ENCODE data around the gene DLG2.

DLG2 gene

DNA sequence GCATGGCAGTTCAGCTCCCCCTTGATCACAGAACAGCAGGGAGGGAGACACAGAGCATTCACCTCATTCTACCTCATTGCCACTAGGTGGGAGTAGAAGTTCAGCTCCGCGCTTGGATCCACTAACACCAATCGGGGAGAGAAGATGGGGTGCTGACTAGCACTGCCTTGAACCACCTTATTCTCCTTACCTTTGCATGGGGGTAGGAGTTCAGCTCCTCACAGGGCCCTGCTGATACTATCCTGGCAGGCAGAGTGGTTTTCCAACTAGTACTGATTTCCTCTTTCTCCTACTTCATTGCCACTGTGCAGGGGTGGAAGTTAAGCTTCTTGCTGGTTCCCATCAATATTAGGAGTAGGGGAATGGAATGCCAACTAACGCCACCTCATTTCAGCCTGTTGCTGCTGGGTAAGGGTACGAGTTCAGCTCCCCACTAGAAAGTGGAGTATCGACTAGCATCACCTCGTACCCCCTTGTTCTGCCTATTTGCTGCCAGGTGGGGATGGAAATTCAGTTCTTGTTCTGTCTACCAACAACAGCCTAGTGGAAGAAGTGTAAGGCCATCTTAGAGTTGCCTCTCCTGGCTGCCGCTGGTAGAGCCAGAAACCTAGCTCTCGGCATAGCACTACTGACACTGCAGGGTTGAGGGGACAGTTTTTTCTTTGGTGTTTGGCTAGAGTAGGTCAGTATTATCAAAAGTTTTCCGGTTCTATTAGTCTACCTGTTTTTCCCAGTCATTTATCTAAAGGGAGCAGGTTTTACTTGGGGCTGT, 1790.1 kb downstream of the DLG2 start:
- peak; percentile 74 for DNase-seq (ENCODE audit: low read depth)
- no peak overlapping the region for H3K4me3 ChIP-seq (ENCODE audit: low read depth, low read length)
- TF ChIP-seq, protein P1, sequence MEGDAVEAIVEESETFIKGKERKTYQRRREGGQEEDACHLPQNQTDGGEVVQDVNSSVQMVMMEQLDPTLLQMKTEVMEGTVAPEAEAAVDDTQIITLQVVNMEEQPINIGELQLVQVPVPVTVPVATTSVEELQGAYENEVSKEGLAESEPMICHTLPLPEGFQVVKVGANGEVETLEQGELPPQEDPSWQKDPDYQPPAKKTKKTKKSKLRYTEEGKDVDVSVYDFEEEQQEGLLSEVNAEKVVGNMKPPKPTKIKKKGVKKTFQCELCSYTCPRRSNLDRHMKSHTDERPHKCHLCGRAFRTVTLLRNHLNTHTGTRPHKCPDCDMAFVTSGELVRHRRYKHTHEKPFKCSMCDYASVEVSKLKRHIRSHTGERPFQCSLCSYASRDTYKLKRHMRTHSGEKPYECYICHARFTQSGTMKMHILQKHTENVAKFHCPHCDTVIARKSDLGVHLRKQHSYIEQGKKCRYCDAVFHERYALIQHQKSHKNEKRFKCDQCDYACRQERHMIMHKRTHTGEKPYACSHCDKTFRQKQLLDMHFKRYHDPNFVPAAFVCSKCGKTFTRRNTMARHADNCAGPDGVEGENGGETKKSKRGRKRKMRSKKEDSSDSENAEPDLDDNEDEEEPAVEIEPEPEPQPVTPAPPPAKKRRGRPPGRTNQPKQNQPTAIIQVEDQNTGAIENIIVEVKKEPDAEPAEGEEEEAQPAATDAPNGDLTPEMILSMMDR (conservative IDR thresholded peaks at IDR 0.05; ENCODE audit: low read depth, low read length): peak; percentile 93

DNA sequence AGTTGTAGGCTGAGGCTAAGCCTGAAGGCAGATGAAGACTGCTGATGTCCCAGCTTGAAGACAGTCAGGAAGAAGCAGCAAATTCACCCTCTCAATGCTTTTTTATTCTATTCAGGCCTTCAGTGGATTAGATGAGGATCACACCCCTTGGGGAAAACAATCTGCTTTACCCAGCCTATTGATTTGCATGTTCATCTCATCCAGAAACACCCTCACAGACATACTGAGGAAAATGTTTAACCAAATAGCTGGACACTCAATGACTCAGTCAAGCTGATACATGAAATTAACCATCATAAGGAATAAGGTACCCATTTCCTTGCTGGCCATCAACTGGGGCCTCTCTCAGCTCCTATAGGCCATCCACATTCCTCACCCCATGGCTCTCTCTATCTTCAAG, 1791.1 kb downstream of the DLG2 start:
- TF ChIP-seq, protein P1 (conservative IDR thresholded peaks at IDR 0.05; ENCODE audit: low read depth, low read length): no peak
- no peak for DNase-seq (ENCODE audit: low read depth)
- no peak overlapping the region for H3K4me3 ChIP-seq (ENCODE audit: low read depth, low read length)

DNA sequence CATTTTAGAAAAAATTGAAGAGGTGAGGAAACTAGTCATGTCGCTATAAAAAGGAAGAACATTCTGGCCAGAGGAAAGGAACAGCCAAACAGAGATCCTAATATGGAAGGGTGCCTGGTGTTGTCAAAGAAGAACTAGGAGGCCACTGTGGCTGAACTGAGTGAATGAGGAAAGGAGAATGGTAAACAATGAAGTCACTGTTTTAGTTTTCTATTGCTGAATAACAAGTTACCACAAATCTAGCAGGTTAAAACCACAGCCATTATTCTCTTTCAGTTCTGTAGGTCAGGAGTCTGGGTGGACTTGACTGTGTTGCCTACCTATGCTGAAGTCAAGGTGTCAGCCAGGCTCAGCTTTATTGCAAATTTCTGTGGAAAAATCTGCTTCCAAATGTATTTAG, 1791.7 kb downstream of the DLG2 start:
- TF ChIP-seq, protein P1 (conservative IDR thresholded peaks at IDR 0.05; ENCODE audit: low read depth, low read length): no peak
- no peak for DNase-seq (ENCODE audit: low read depth)
- no peak overlapping the region for H3K4me3 ChIP-seq (ENCODE audit: low read depth, low read length)

DNA sequence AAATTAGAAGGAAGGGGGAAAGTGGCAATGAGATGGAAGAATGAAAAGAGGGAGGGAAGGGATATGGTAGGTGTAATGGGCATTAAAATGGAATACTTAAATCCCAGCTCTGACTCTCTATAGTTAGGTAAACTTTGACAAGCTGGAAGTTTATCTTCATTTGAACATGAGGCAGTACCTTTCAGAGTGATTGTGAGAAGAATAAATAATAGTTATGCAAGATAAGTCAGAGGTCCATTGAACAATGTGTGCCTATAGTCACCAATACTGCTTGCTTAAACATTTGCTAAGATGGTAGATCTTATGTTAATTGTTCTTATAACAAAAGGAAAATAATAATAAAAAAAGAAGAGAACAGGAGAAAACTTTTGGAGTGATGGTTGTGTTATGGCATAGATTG, 1795.2 kb downstream of the DLG2 start:
- no peak overlapping the region for H3K4me3 ChIP-seq (ENCODE audit: low read depth, low read length)
- TF ChIP-seq, protein P1 (conservative IDR thresholded peaks at IDR 0.05; ENCODE audit: low read depth, low read length): no peak
- DNase-seq (ENCODE audit: low read depth): no peak

DNA sequence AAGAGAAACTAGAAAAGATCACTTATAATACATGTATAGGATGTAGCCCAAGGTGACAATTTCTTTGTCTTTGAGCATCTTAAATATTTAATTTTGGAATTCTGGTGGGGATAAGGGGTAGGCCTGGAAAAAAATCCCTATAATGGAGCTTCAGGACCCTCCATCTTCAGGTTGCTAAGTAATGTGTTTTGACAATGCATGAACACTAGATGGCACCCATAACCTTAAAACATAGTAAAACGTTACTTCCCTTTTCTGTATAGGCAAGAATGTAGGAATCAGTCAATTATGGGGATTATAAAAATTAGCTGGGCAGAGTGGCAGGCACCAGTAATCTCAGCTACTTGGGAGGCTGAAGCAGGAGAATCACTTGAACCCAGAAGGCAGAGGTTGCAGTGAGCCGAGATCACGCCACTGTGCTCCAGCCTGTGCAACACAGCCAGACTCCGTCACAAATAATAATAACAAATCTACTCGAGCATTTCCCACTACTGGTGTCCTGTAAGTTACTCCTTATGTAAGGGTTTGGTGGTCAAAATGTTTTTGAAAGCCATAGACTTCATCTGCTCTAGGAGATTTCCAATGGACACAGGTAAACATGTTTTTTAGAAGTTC, 1799.1 kb downstream of the DLG2 start:
- peak; percentile 69 for DNase-seq (ENCODE audit: low read depth)
- TF ChIP-seq, protein P1 (conservative IDR thresholded peaks at IDR 0.05; ENCODE audit: low read depth, low read length): peak; percentile 68
- peak overlapping the region; percentile 50 for H3K4me3 ChIP-seq (ENCODE audit: low read depth, low read length)

DNA sequence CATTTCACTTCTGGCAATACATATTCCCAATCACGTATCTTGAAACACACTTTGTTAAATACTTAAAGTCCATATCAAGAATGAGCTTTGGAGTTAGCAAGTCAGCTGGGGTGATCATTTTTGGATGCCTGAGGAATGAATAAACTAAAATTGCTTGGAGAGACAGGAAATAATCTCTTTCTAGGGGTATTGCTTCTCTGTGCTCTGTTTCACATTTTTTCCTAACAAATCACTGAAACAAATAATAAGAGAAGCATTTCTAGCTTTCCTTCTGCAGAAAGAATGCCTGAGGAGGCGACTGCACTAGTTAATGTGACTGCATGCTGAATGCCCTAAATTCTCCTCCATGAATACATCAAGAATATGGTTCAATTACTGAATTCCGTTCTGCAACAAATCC, 1799.6 kb downstream of the DLG2 start:
- peak; percentile 20 for DNase-seq (ENCODE audit: low read depth)

More for the DNA sequence above, 1799.6 kb downstream of the DLG2 start:
- TF ChIP-seq, protein P1 (conservative IDR thresholded peaks at IDR 0.05; ENCODE audit: low read depth, low read length): no peak
- no peak overlapping the region for H3K4me3 ChIP-seq (ENCODE audit: low read depth, low read length)

Data from choroid plexus epithelial cell (primary cell).